ENCODE measurements around the gene CNGA3. TPM values are rescaled to one million over a fixed set of nuclear protein-coding genes. Genes with fewer than 3 reads are reported as not detected.
"Not testable (repeated sequence)": the region's sequence is repeated elsewhere in the genome, so short reads cannot be mapped to it uniquely, and the experiment has no call there.

The CNGA3 gene
- total and polyA plus RNA-seq, 8 donors, result 0.12 to 6.4 (median 0.14) TPM; not detected in 3

DNA sequence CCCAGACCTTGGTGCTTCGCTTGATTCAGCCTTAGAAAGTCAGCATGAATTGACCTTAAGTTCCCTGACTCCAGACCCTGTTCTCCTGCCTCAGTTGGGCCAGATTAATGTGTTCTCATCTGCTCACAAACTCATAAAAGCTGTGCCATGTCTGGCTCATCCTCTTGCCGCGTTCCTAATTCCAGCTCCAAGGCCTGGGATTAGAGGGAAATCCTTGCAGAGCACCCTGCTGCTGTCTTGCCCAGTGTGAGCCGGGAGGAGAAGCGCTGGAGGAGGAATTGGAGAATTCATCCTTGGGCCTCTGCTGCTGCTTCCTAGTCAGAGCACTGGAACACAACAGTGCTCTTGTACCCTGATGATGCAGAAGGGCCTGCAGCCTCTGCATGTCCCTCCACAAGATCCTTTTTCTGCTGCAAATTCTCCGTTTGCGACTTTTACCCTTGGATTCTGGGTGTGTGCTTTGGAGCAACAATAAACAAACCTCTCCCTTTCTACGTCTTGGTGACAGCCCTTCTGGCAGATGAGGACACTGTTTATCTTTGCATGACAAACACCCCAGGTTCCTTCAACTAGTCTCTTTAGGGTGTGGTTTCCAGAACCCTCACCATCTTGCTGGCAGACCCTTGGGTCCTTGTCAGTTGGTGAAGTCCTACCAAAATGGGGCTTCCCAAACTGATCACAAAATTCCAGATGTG, 46.9 kb upstream of the CNGA3 start:
- Histone ChIP-seq H3K4me1 (peaks cover 16 to 54% (median 33%) of the 10 kb centered on the region in 4 donors), H3K27ac (no peak overlapping the region), H3K36me3 (no peaks in the 10 kb centered on the region), H3K27me3 (no peaks in the 10 kb centered on the region), H3K9me3 (no peaks in the 10 kb centered on the region), H3K4me3 (no peak overlapping the region)
- 64 to 70% (median 66%) methylated on average over 8 of the region's 8 CpGs for WGBS, 5 donors
- TF ChIP-seq POLR2AphosphoS5 (IDR thresholded peaks at IDR 0.05), result no peak
- DNase-seq, result no peak
- intact Hi-C loops (cut with DNase I; ENCODE audit: low total_unique reads), result no loop called here

DNA sequence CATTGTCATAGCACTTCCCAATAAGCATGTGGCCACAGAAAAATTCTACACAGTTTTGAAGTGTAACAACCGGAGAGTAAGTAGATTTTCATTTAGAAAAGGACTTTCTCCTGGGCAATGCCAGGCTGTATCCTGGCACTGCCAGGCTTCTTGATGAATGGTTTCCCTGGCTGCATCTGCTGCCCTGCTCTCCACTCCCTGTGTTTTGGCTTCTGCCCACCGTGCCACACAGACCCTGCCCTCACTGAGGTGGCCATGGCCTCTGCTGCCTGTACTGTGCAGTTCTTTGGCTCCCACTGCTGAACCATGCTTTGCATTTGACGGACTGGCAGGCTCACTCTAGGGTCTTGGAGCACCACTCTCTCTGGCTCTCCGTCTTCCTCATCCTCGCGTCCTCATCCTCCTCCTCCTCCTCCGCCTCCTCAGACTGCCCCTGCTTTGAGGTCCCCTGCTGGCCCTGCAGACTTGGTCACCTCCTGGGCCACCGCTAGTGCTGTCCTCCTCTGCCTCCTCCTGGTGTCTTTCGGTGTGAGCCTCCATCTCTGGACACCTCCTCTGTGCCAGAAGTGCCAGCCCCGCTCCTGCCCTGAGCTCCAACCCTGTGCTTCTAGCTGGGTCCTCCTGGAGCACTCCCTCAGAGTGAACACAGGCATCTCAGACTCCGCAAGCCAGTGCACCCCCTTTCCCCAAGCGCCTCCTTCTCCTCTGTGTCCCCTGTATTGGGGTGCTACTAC, 45.9 kb upstream of the CNGA3 start:
- no peak for DNase-seq
- H3K27ac ChIP-seq, result no peak overlapping the region
- no peaks in the 10 kb centered on the region for H3K9me3 ChIP-seq
- 76 to 84% (median 82%) methylated on average over 11 to 12 of the region's 12 CpGs for WGBS, 5 donors
- no peaks in the 10 kb centered on the region for H3K36me3 ChIP-seq
- no peak overlapping the region for H3K4me3 ChIP-seq
- peaks cover 14 to 44% (median 28%) of the 10 kb centered on the region in 4 donors for H3K4me1 ChIP-seq
- intact Hi-C loops (cut with DNase I; ENCODE audit: low total_unique reads), result no loop called here
- TF ChIP-seq EP300 (IDR thresholded peaks at IDR 0.05) (no peak), POLR2AphosphoS5 (IDR thresholded peaks at IDR 0.05) (no peak), POLR2A (IDR thresholded peaks at IDR 0.05) (no peak)
- TF ChIP-seq, protein P1, sequence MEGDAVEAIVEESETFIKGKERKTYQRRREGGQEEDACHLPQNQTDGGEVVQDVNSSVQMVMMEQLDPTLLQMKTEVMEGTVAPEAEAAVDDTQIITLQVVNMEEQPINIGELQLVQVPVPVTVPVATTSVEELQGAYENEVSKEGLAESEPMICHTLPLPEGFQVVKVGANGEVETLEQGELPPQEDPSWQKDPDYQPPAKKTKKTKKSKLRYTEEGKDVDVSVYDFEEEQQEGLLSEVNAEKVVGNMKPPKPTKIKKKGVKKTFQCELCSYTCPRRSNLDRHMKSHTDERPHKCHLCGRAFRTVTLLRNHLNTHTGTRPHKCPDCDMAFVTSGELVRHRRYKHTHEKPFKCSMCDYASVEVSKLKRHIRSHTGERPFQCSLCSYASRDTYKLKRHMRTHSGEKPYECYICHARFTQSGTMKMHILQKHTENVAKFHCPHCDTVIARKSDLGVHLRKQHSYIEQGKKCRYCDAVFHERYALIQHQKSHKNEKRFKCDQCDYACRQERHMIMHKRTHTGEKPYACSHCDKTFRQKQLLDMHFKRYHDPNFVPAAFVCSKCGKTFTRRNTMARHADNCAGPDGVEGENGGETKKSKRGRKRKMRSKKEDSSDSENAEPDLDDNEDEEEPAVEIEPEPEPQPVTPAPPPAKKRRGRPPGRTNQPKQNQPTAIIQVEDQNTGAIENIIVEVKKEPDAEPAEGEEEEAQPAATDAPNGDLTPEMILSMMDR (IDR thresholded peaks at IDR 0.05), result no peak
- peaks cover 0 to 5% (median 0%) of the 10 kb centered on the region in 3 donors for H3K27me3 ChIP-seq

DNA sequence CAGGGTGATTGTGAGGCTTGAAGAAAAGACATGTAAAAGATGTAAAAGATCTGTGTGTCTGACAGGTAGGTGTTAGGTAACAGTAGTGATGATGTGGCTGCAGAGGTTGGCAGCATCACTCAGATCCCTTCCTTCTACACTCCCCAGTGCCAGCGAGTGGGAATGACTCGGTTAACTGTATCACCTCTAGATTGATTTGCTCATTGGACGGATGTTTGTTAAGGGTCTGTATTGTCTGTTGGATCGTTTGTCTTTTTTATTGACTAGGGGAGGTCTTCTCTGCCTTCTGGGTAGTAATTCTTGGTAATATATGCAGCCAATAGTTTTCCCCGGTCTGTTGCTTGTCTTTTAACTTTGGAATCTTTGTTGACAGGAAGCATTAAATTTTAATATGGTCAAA, 44.8 kb upstream of the CNGA3 start:
- Histone ChIP-seq H3K9me3 (no peaks in the 10 kb centered on the region), H3K36me3 (no peaks in the 10 kb centered on the region), H3K27me3 (peaks cover 0 to 12% (median 0%) of the 10 kb centered on the region in 3 donors), H3K27ac (no peak overlapping the region), H3K4me1 (peaks cover 7 to 33% (median 17%) of the 10 kb centered on the region in 4 donors), H3K4me3 (no peak overlapping the region)
- no peak for DNase-seq
- TF ChIP-seq POLR2A (IDR thresholded peaks at IDR 0.05) (no peak), POLR2AphosphoS5 (IDR thresholded peaks at IDR 0.05) (no peak), EP300 (IDR thresholded peaks at IDR 0.05) (no peak)
- TF ChIP-seq, protein P1 (IDR thresholded peaks at IDR 0.05), result no peak
- intact Hi-C loops (cut with DNase I; ENCODE audit: low total_unique reads), result no loop called here
- 63 to 79% (median 72%) methylated on average over 5 of the region's 5 CpGs for WGBS, 5 donors

DNA sequence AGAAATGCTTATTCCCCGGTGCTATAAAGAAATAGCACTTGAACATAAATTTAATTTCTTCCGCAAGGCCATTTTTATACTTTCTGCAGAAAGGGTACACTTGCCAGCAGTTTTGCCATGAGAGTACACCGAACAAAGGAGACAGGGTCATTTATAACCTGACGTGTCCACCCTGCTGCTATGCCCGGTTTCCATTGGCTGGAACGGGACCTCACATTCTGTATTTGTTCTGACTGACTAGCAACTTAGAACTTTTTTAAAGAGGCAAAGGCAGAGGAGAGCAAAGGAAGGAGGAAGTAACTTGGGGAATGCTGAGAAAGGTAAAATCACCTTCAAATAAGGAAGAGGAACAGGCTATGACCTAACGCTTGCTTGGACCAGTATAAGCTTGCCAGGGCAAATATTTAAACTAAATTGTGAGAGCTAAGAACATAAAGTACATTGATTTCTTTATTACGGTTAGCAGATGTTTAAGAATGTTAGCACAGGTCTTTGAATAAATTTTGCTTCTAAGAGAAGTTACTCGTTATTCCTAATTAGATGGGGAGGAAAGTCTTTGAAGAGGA, 39.0 kb upstream of the CNGA3 start:
- peak in 1 of 2 donors; percentile 67 for DNase-seq
- Histone ChIP-seq H3K27me3 (peaks cover 0 to 31% (median 0%) of the 10 kb centered on the region in 3 donors), H3K4me1 (peaks cover 0 to 15% (median 11%) of the 10 kb centered on the region in 4 donors), H3K27ac (peak overlapping the region; percentile 27 to 81 (median 55))
- H3K36me3 ChIP-seq; H3K4me3 ChIP-seq; intact Hi-C loops (cut with DNase I; ENCODE audit: low total_unique reads); H3K9me3 ChIP-seq: not testable (repeated sequence)
- peak in 2 of 3 donors; percentile 19 to 47 for TF ChIP-seq POLR2AphosphoS5 (IDR thresholded peaks at IDR 0.05)
- 43 to 63% (median 55%) methylated on average over 9 of the region's 9 CpGs for WGBS, 5 donors

DNA sequence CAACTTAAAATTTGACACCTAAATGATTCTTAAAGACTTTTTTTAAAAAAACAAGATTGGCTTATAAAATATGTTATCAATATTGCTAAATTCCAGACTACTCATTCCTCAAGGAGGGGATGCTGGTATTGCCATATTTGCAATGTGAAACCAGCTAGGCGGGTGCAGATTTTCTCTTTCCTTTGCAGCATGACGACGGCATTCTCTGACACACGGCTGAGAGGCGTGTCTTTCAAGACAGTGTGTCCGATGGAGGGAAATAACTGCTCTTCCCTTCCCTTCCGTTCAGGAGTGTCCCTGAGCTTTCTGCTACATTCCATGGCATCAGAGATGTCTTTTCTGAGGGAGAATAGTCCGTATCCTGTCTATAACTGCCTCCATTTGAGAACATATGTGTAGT, 38.2 kb upstream of the CNGA3 start:
- no peak for TF ChIP-seq EP300 (IDR thresholded peaks at IDR 0.05)
- no peak for TF ChIP-seq POLR2A (IDR thresholded peaks at IDR 0.05)
- TF ChIP-seq, protein P1 (IDR thresholded peaks at IDR 0.05), result no peak
- TF ChIP-seq POLR2AphosphoS5 (IDR thresholded peaks at IDR 0.05), result no peak
- peaks cover 0 to 15% (median 11%) of the 10 kb centered on the region in 4 donors for H3K4me1 ChIP-seq
- H3K27me3 ChIP-seq, result peaks cover 0 to 33% (median 0%) of the 10 kb centered on the region in 3 donors
- no peaks in the 10 kb centered on the region for H3K36me3 ChIP-seq
- no peak for DNase-seq
- intact Hi-C loops (cut with DNase I; ENCODE audit: low total_unique reads), result no loop called here
- no peaks in the 10 kb centered on the region for H3K9me3 ChIP-seq
- WGBS, 5 donors, result 53 to 66% (median 57%) methylated on average over 8 of the region's 8 CpGs
- peak overlapping the region in 3 of 5 donors; percentile 55 to 81 (median 55) for H3K27ac ChIP-seq
- H3K4me3 ChIP-seq, result no peak overlapping the region
